Smooth muscle cell (in vitro differentiated cells): Measurements from ENCODE around the gene PFKP. TPM values are rescaled to one million over a fixed set of nuclear protein-coding genes. Genes with fewer than 3 reads are reported as not detected.

ENCODE experiments used
- DNase-seq: peaks from one replicate; lab custom pipeline; 2025; ENCODE audit not compliant: unreplicated experiment; lab: John Stamatoyannopoulos, UW
- H2AFZ ChIP-seq: fragments of 200-600 bp; sonication (generic); 2 replicates; pipeline ENCODE4 v1.6.0; 2016; ENCODE audit warnings: antibody characterized with exemption, low read depth, mild to moderate bottlenecking
- H3F3A ChIP-seq: fragments of 200-600 bp; sonication (generic); 2 replicates; pipeline ENCODE4 v1.6.0; 2017; ENCODE audit warnings: antibody characterized with exemption, low read depth
- H3K27ac ChIP-seq: fragments of 200-600 bp; sonication (generic); 2 replicates; pipeline ENCODE4 v1.5.1; 2016; ENCODE audit warnings: low read depth, mild to moderate bottlenecking
- H3K27me3 ChIP-seq: fragments of 200-600 bp; sonication (generic); 2 replicates; pipeline ENCODE4 v1.6.1; 2016; ENCODE audit warnings: low read depth, mild to moderate bottlenecking
- H3K36me3 ChIP-seq: fragments of 200-600 bp; sonication (generic); 2 replicates; pipeline ENCODE4 v1.5.1; 2016; ENCODE audit warnings: low read depth
- H3K4me1 ChIP-seq: fragments of 200-600 bp; sonication (generic); 2 replicates; pipeline ENCODE4 v1.5.1; 2016; ENCODE audit warnings: low read depth
- H3K4me2 ChIP-seq: fragments of 200-600 bp; sonication (generic); 2 replicates; pipeline ENCODE4 v1.6.0; 2016; ENCODE audit warnings: mild to moderate bottlenecking
- H3K4me3 ChIP-seq: fragments of 200-600 bp; sonication (generic); 2 replicates; pipeline ENCODE4 v1.5.1; 2016; ENCODE audit warnings: mild to moderate bottlenecking
- H3K79me2 ChIP-seq: fragments of 200-600 bp; sonication (generic); 2 replicates; pipeline ENCODE4 v1.6.0; 2016; ENCODE audit warnings: low read depth, mild to moderate bottlenecking
- H3K9ac ChIP-seq: fragments of 200-600 bp; sonication (generic); 2 replicates; pipeline ENCODE4 v1.6.0; 2016; ENCODE audit warnings: low read depth
- H3K9me3 ChIP-seq: fragments of 200-600 bp; sonication (generic); replicated peaks from 2 replicates; pipeline ENCODE4 v1.5.1; 2016; ENCODE audit warnings: low read depth
- H4K20me1 ChIP-seq: fragments of 200-600 bp; sonication (generic); 2 replicates; pipeline ENCODE4 v1.6.0; 2016; ENCODE audit warnings: low read depth
- WGBS: methylation state at CpG from one replicate; pipeline ENCODE4 v1.1.7; 2016; ENCODE audit warnings: low lambda C conversion rate; 5-methylcytosine and 5-hydroxymethylcytosine counted together
- polyA plus RNA-seq: library from polyadenylated mRNA; unstranded; fragments of >200 nt; fragmentation: Nextera tagmentation; extraction: Ambion mirVana; gene quantifications from 2 replicates; pipeline ENCODE4 v1.2.1, GENCODE V29; 2016
- total RNA-seq: library from RNA; depleted of rRNA; stranded (reverse); fragments of >200 nt; gene quantifications from 2 replicates; pipeline ENCODE4 v1.2.3, GENCODE V29; 2014
- TF ChIP-seq, protein P1 (sequence below): fragments of 200-600 bp; sonication (generic); IDR thresholded peaks from 2 replicates; pipeline ENCODE4 v1.5.1; 2017; ENCODE audit warnings: borderline replicate concordance, mild to moderate bottlenecking, antibody characterized with exemption; ENCODE audit not compliant: insufficient read depth, poor library complexity, severe bottlenecking

PFKP gene
- total and polyA plus RNA-seq, 2 experiments from 2014 or later: 178 to 203 TPM

DNA sequence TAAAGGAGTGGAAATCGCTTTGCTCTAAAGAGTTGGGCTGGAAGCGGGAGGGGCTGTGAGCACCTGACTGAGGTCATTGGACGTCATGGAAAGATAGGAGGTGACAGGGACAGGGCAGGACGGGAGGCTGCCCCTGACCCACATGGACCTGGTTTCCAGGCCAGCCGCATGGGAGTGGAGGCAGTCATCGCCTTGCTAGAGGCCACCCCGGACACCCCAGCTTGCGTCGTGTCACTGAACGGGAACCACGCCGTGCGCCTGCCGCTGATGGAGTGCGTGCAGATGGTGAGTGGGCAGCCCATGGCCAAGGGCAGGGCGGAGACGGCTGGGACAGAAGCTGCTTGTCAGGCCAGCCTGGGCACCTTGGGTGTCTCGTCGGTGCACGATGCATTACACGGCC lies 41.8 kb downstream of the PFKP start:
- no peaks in the 10 kb centered on the region for H3K36me3 ChIP-seq
- H3K4me3 ChIP-seq: no peak overlapping the region
- whole genome bisulfite sequencing: 97% methylated on average over 21 of the region's 21 CpGs
- no peak overlapping the region for H3K4me2 ChIP-seq
- TF ChIP-seq, protein P1, sequence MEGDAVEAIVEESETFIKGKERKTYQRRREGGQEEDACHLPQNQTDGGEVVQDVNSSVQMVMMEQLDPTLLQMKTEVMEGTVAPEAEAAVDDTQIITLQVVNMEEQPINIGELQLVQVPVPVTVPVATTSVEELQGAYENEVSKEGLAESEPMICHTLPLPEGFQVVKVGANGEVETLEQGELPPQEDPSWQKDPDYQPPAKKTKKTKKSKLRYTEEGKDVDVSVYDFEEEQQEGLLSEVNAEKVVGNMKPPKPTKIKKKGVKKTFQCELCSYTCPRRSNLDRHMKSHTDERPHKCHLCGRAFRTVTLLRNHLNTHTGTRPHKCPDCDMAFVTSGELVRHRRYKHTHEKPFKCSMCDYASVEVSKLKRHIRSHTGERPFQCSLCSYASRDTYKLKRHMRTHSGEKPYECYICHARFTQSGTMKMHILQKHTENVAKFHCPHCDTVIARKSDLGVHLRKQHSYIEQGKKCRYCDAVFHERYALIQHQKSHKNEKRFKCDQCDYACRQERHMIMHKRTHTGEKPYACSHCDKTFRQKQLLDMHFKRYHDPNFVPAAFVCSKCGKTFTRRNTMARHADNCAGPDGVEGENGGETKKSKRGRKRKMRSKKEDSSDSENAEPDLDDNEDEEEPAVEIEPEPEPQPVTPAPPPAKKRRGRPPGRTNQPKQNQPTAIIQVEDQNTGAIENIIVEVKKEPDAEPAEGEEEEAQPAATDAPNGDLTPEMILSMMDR: no peak
- no peaks in the 10 kb centered on the region for H3F3A ChIP-seq
- H3K4me1 ChIP-seq: no peaks in the 10 kb centered on the region
- peaks cover 9% of the 10 kb centered on the region for H4K20me1 ChIP-seq
- no peaks in the 10 kb centered on the region for H3K9me3 ChIP-seq
- H3K27me3 ChIP-seq: no peaks in the 10 kb centered on the region
- no peak overlapping the region for H2AFZ ChIP-seq
- no peak overlapping the region for H3K9ac ChIP-seq
- no peaks in the 10 kb centered on the region for H3K79me2 ChIP-seq
- no peak overlapping the region for H3K27ac ChIP-seq
- DNase-seq: no peak

DNA sequence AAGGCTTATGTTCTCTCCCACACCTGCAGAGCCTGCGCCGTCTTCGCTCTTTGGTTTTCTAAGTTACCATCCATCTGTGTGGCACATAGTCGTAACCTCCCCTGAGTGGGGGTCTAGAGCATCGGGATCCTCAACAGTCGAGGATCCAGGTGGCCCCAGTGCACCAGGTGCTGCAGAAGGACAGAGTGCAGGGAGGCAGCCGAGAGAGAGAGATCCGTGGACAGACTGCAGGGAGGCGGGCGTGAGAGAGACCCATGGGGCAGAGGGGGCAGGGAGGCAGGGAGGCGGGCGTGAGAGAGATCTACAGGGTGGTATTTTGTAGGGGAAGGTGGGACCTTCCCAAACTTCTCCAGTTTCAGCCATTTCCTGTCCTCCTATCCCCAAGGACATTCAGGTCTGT lies 42.3 kb downstream of the PFKP start:
- Histone ChIP-seq H3K9me3 (no peaks in the 10 kb centered on the region), H3K79me2 (no peaks in the 10 kb centered on the region), H3K27me3 (no peaks in the 10 kb centered on the region), H3K4me1 (no peaks in the 10 kb centered on the region), H2AFZ (no peak overlapping the region), H3F3A (no peaks in the 10 kb centered on the region), H3K27ac (no peak overlapping the region), H3K4me2 (no peak overlapping the region), H3K4me3 (no peak overlapping the region), H3K36me3 (no peaks in the 10 kb centered on the region), H4K20me1 (peaks cover 9% of the 10 kb centered on the region), H3K9ac (no peak overlapping the region)
- DNase-seq: no peak
- WGBS: 96% methylated on average over 12 of the region's 12 CpGs
- TF ChIP-seq, protein P1: no peak

DNA sequence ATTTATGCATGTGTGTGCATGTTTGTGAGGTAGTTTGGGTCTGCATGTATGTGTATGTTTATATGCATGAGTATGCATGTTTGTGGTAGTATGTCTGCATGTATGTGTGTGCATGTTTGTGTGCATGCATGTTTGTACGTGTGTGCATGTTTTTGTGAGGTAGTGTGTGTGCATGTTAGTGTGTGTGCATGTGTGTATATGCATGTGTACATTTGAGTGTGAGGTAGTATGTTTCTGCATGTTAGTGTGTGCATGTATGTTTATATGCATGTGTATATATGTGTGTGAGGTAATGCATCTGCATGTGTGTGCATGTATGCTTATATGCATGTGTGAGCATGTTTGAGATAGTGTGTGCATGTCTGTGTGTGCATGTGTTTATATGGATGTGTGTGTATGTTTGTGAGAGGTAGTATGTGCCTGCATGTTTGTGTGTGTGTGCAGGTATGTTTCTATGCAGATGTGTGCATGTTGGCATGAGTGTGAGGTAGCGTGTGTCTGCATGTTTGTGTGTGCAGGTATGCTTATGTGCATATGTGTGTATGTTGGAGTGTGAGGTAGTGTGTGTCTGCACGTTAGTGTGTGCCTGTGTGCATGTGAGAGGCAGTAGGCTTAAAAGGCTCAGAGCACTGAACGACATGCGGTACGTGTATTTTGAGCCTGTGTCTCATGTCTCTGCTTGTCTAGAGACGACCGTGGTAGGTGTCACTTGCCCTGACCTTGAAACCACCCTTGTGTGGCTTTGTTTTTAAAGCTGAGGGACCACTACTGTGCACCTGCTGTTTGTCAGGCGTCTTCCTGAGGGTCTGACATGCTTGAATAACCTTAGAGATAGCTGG lies 43.7 kb downstream of the PFKP start:
- peaks cover under 1% of the 10 kb centered on the region for H3K36me3 ChIP-seq
- H3K4me2 ChIP-seq: no peak overlapping the region
- H3K27ac ChIP-seq: no peak overlapping the region
- TF ChIP-seq, protein P1: no peak
- no peak overlapping the region for H3K4me3 ChIP-seq
- H2AFZ ChIP-seq: no peak overlapping the region
- H3K27me3 ChIP-seq: no peaks in the 10 kb centered on the region
- H3K9me3 ChIP-seq: no peaks in the 10 kb centered on the region
- no peak overlapping the region for H3K9ac ChIP-seq
- no peaks in the 10 kb centered on the region for H3K4me1 ChIP-seq
- WGBS: 88% methylated on average over 9 of the region's 9 CpGs
- no peaks in the 10 kb centered on the region for H3K79me2 ChIP-seq
- H3F3A ChIP-seq: no peaks in the 10 kb centered on the region
- DNase-seq: no peak
- H4K20me1 ChIP-seq: peaks cover 9% of the 10 kb centered on the region

DNA sequence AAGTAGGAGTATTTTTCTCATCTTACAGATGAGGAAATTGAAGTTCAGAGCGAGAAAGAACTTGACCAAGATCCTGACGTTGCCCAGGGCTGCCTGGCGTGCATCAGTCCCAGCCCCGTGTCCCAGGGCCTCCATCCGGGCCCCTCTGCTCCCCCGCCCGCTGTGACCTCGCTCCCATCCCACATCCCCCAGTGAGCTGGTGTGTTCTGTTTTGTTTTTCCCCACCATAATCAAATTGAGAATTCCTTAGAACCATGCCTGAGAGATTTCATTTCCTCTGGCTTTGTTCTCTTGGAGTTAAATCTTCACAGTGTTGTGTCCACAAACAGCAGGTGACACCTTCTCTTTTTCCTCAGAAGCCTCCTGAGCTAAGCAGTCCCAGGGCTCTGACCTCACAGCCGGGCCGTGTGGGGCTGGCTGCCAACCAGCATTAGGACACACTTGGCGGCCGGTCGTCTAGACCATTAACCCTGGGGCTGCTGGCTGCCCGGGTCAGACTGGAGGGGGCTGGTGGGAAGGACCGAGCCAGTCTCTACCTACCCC lies 44.3 kb downstream of the PFKP start:
- Histone ChIP-seq H3K27ac (no peak overlapping the region), H3K36me3 (peaks cover 4% of the 10 kb centered on the region), H2AFZ (no peak overlapping the region), H3K4me1 (no peaks in the 10 kb centered on the region), H3K79me2 (no peaks in the 10 kb centered on the region), H3K4me2 (no peak overlapping the region), H3K4me3 (no peak overlapping the region), H3F3A (no peaks in the 10 kb centered on the region), H3K9ac (no peak overlapping the region), H4K20me1 (peaks cover 9% of the 10 kb centered on the region), H3K27me3 (no peaks in the 10 kb centered on the region), H3K9me3 (no peaks in the 10 kb centered on the region)
- no peak for DNase-seq
- 85% methylated on average over 15 of the region's 15 CpGs for whole genome bisulfite sequencing
- TF ChIP-seq, protein P1: no peak
